Ovary (tissue), 3 donors: ENCODE measurements around the gene SF3B4.

Experiments
- CTCF ChIP-seq, 3 donors: fragments of 450-650 bp in 2 of 3; fragments of 200-600 bp in 1 of 3; IDR thresholded peaks; one replicate each; pipeline versions ENCODE4 v1.5.1 to v1.8.0; 2016 to 2022; ENCODE audit warnings: antibody characterized with exemption in 3 of 3, mild to moderate bottlenecking in 1 of 3
- EP300 ChIP-seq: sonication (generic); formaldehyde crosslinking; IDR thresholded peaks from one replicate; pipeline ENCODE4 v1.6.1; 2017; ENCODE audit warnings: antibody characterized with exemption
- POLR2A ChIP-seq: fragments of 450-650 bp; IDR thresholded peaks from one replicate; pipeline ENCODE4 v1.6.1; 2017; ENCODE audit warnings: antibody characterized with exemption, mild to moderate bottlenecking, moderate library complexity
- donor health status: DM: no; HTN: no; CAD: no.

GRCh38 chr1:149936170-149936991, 8.8 kb upstream of the SF3B4 start, which contains the start of gene MTMR11:
- TF ChIP-seq CTCF (IDR thresholded peaks at IDR 0.05) (no peak), EP300 (no peak), POLR2A (no peak)
